AG04450 (cell line): ENCODE results near the gene TTBK2. TPM values are rescaled to one million over a fixed set of nuclear protein-coding genes. Genes with fewer than 3 reads are reported as not detected.

Experiments used
- CTCF ChIA-PET: fragments of 300-600, 350-600 bp; formaldehyde crosslinking; extraction: SDS; loops from one replicate; lab custom pipeline; 2022; ENCODE audit warnings: antibody characterized with exemption, inconsistent platforms; lab: Charles Lee
- POLR2A ChIA-PET: fragments of 350-600 bp; formaldehyde crosslinking; extraction: SDS; loops from one replicate; lab custom pipeline; 2021; ENCODE audit warnings: antibody characterized with exemption, inconsistent platforms; lab: Yijun Ruan, JAX
- DNase-seq: peaks from one replicate; pipeline ENCODE4 v3.0.0-alpha.2; 2011; ENCODE audit warnings: low read depth, low spot score
- H3K27ac ChIP-seq: one replicate; pipeline ENCODE4 v1.5.1; 2012; ENCODE audit warnings: low read depth, low read length, control low read depth
- H3K27me3 ChIP-seq: one replicate; pipeline ENCODE4 v1.6.0; 2012; ENCODE audit warnings: low read length; ENCODE audit not compliant: control insufficient read depth, insufficient read depth
- H3K4me3 ChIP-seq: 2 replicates; pipeline ENCODE4 v1.5.1; 2011; ENCODE audit warnings: mild to moderate bottlenecking, low read depth, low read length, control low read depth
- H3K9me3 ChIP-seq: 2 replicates; pipeline ENCODE4 v1.5.1; 2012; ENCODE audit warnings: low read length; ENCODE audit not compliant: control insufficient read depth, insufficient read depth
- CTCF ChIP-seq: IDR thresholded peaks from 2 replicates; pipeline ENCODE4 v1.5.1; 2011; ENCODE audit warnings: low read depth, low read length, control low read depth, inconsistent platforms
- polyA plus RNA-seq: library from polyadenylated mRNA; depleted of rRNA; stranded (reverse); fragments of >200 nt; gene quantifications from 2 replicates; pipeline ENCODE4 v1.2.3, GENCODE V29; 2011

The TTBK2 gene
- polyA plus RNA-seq, 1 experiment, result 8.2 TPM

- POLR2A ChIA-PET, result no interaction called here
- no peak for TF ChIP-seq CTCF
- CTCF ChIA-PET, result interaction anchor here (1.4 kb wide), 1 partner anchor 230 kb away, joined by 5 read pairs; no protein-coding TSS in a partner anchor
Observed at GRCh38 chr15:42696626-42697025, 224.0 kb downstream of the TTBK2 start.

GRCh38 chr15:42695527-42696071 is 225.0 kb downstream of the TTBK2 start:
- ChIA-PET POLR2A (no interaction called here), CTCF (interaction anchor here (1.2 kb wide), 2 partner anchors 8 to 231 kb away, joined by 3 to 4 read pairs; no protein-coding TSS in a partner anchor)

More at GRCh38 chr15:42696626-42697025, 224.0 kb downstream of the TTBK2 start:
- no peaks in the 10 kb centered on the region for H3K9me3 ChIP-seq
- H3K27ac ChIP-seq, result no peak overlapping the region
- no peak for DNase-seq
- H3K4me3 ChIP-seq, result no peak overlapping the region
- H3K27me3 ChIP-seq, result no peaks in the 10 kb centered on the region

GRCh38 chr15:42694398-42694797 is 226.2 kb downstream of the TTBK2 start:
- CTCF ChIA-PET, result interaction anchor here (1.2 kb wide), 1 partner anchor 232 kb away, joined by 4 read pairs; no protein-coding TSS in a partner anchor
- no peak for DNase-seq
- Histone ChIP-seq H3K9me3 (no peaks in the 10 kb centered on the region), H3K27ac (no peak overlapping the region), H3K27me3 (no peaks in the 10 kb centered on the region), H3K4me3 (no peak overlapping the region)
- no peak for TF ChIP-seq CTCF
- POLR2A ChIA-PET, result no interaction called here

More at GRCh38 chr15:42695527-42696071, 225.0 kb downstream of the TTBK2 start:
- Histone ChIP-seq H3K4me3 (no peak overlapping the region), H3K9me3 (no peaks in the 10 kb centered on the region), H3K27me3 (no peaks in the 10 kb centered on the region), H3K27ac (no peak overlapping the region)
- no peak for DNase-seq
- TF ChIP-seq CTCF, result no peak

- H3K4me3 ChIP-seq, result no peak overlapping the region
- POLR2A ChIA-PET, result no interaction called here
- H3K9me3 ChIP-seq, result no peaks in the 10 kb centered on the region
- H3K27me3 ChIP-seq, result no peaks in the 10 kb centered on the region
- no peak overlapping the region for H3K27ac ChIP-seq
- no peak for TF ChIP-seq CTCF
- CTCF ChIA-PET, result no interaction called here
- no peak for DNase-seq
Observed at GRCh38 chr15:42693942-42694341, 226.6 kb downstream of the TTBK2 start.

- Histone ChIP-seq H3K27ac (no peak overlapping the region), H3K27me3 (no peaks in the 10 kb centered on the region), H3K9me3 (no peaks in the 10 kb centered on the region), H3K4me3 (no peak overlapping the region)
- ChIA-PET CTCF (no interaction called here), POLR2A (no interaction called here)
- no peak for DNase-seq
- no peak for TF ChIP-seq CTCF
Observed at GRCh38 chr15:42693496-42693895, 227.1 kb downstream of the TTBK2 start.
